ENCODE measurements around the gene CCDC90B.

CCDC90B gene

DNA sequence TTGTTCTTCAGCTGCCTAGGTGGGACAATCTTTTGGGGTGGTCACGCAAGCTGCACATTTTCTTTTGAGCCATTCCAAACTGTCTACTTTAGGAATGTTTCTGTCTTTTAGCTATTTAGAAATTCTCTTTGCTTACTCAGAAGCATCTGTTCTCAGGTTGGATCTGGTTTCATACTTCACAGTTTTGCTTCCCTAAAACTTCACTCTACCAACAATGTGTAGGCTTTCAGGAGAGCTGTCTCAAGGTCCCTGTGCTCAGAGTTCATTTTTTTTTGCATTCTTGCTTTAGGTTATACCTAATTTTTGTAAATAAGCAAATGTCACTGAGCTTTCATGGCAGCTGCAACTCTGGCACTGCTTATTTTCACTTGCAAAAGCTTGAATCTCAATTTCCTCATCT, 36.7 kb downstream of the CCDC90B start:
- Histone ChIP-seq H3K9me3 (ENCODE audit: control insufficient read depth, low read length) (no peaks in the 10 kb centered on the region), H3K4me3 (ENCODE audit: insufficient read depth, low read depth, low read length, poor library complexity, severe bottlenecking) (no peak overlapping the region), H3K27ac (ENCODE audit: insufficient read depth, low read length, poor library complexity, severe bottlenecking) (no peak overlapping the region), H3K27me3 (replicated peaks; ENCODE audit: control insufficient read depth, insufficient read depth, low read length, poor library complexity, severe bottlenecking) (no peaks in the 10 kb centered on the region), H3K4me1 (ENCODE audit: control insufficient read depth, insufficient read depth, low read length, poor library complexity, severe bottlenecking) (no peaks in the 10 kb centered on the region), H3K36me3 (ENCODE audit: control insufficient read depth, insufficient read depth, low read length) (no peaks in the 10 kb centered on the region)
- DNase-seq: no peak

DNA sequence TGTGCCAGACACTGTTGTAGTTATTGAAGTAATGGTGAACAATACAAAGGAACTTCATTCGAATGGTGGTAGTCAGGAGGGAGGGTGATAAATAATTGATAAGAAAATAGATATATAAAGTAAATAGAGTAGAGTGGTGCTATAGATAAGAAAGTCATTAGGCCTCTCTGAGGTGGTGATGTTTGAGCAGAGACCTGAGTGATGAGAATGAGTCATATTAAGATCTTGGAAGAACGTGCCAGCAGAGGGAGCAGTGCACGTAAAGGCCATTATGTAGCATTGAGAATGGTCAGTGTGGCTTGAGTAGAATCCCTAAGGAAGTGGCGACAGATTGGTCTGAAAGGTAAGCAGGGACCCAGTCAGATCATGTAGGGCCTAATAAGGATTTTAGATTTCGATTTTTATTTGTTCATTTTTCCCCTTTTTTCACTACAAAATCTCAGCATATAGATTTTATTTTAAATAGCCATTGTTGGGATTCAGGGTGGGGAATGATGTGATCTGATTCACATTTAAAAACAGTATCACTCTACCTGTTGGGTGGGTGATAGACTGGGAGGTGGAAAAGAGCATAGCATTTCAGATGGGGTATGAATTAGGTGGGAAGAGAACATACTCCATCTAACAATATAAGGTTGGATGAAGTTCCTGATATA, 44.7 kb downstream of the CCDC90B start:
- H3K27me3 ChIP-seq (replicated peaks; ENCODE audit: control insufficient read depth, insufficient read depth, low read length, poor library complexity, severe bottlenecking): no peaks in the 10 kb centered on the region

GRCh38 chr11:83238111-83238510, 48.1 kb downstream of the CCDC90B start:
- H3K9me3 ChIP-seq (ENCODE audit: control insufficient read depth, low read length): no peaks in the 10 kb centered on the region
- H3K4me3 ChIP-seq (ENCODE audit: insufficient read depth, low read depth, low read length, poor library complexity, severe bottlenecking): no peak overlapping the region
- no peak overlapping the region for H3K27ac ChIP-seq (ENCODE audit: insufficient read depth, low read length, poor library complexity, severe bottlenecking)
- H3K4me1 ChIP-seq (ENCODE audit: control insufficient read depth, insufficient read depth, low read length, poor library complexity, severe bottlenecking): no peaks in the 10 kb centered on the region
- no peak for DNase-seq
- no peaks in the 10 kb centered on the region for H3K27me3 ChIP-seq (replicated peaks; ENCODE audit: control insufficient read depth, insufficient read depth, low read length, poor library complexity, severe bottlenecking)
- no peaks in the 10 kb centered on the region for H3K36me3 ChIP-seq (ENCODE audit: control insufficient read depth, insufficient read depth, low read length)

More for the DNA sequence above, 44.7 kb downstream of the CCDC90B start:
- Histone ChIP-seq H3K4me1 (ENCODE audit: control insufficient read depth, insufficient read depth, low read length, poor library complexity, severe bottlenecking) (no peaks in the 10 kb centered on the region), H3K4me3 (ENCODE audit: insufficient read depth, low read depth, low read length, poor library complexity, severe bottlenecking) (no peak overlapping the region), H3K36me3 (ENCODE audit: control insufficient read depth, insufficient read depth, low read length) (no peaks in the 10 kb centered on the region), H3K27ac (ENCODE audit: insufficient read depth, low read length, poor library complexity, severe bottlenecking) (no peak overlapping the region), H3K9me3 (ENCODE audit: control insufficient read depth, low read length) (no peaks in the 10 kb centered on the region)
- no peak for DNase-seq

- no peak for DNase-seq
- Histone ChIP-seq H3K27ac (ENCODE audit: insufficient read depth, low read length, poor library complexity, severe bottlenecking) (no peak overlapping the region), H3K27me3 (replicated peaks; ENCODE audit: control insufficient read depth, insufficient read depth, low read length, poor library complexity, severe bottlenecking) (no peaks in the 10 kb centered on the region), H3K4me1 (ENCODE audit: control insufficient read depth, insufficient read depth, low read length, poor library complexity, severe bottlenecking) (no peaks in the 10 kb centered on the region), H3K4me3 (ENCODE audit: insufficient read depth, low read depth, low read length, poor library complexity, severe bottlenecking) (no peak overlapping the region), H3K36me3 (ENCODE audit: control insufficient read depth, insufficient read depth, low read length) (no peaks in the 10 kb centered on the region), H3K9me3 (ENCODE audit: control insufficient read depth, low read length) (no peaks in the 10 kb centered on the region)
These were observed 50.3 kb downstream of the CCDC90B start for GRCh38 chr11:83235825-83236224.

- Histone ChIP-seq H3K4me1 (ENCODE audit: control insufficient read depth, insufficient read depth, low read length, poor library complexity, severe bottlenecking) (no peaks in the 10 kb centered on the region), H3K4me3 (ENCODE audit: insufficient read depth, low read depth, low read length, poor library complexity, severe bottlenecking) (no peak overlapping the region), H3K27ac (ENCODE audit: insufficient read depth, low read length, poor library complexity, severe bottlenecking) (no peak overlapping the region), H3K9me3 (ENCODE audit: control insufficient read depth, low read length) (no peaks in the 10 kb centered on the region), H3K27me3 (replicated peaks; ENCODE audit: control insufficient read depth, insufficient read depth, low read length, poor library complexity, severe bottlenecking) (no peaks in the 10 kb centered on the region), H3K36me3 (ENCODE audit: control insufficient read depth, insufficient read depth, low read length) (no peaks in the 10 kb centered on the region)
- DNase-seq: no peak
These were observed 62.7 kb downstream of the CCDC90B start for GRCh38 chr11:83223457-83223856.

DNA sequence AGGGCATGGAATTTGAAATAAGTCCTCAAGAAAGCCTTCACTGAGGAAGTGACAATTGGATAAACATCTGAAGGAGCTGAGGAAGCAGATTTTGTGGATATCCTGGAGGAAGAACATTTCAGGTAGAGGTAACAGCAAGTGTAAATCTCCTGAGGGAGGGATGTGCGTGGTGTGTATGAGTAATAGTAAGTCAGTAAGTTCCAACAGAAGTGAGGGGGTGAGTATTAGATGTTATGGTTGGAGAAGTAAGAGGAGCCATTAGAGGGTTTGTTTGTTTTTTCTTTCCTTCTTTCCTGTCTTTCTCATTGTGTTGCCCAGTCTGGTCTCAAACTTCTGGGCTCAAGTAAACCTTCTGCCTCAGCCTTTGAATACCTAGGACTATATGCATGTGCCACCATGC, 63.7 kb downstream of the CCDC90B start:
- Histone ChIP-seq H3K9me3 (ENCODE audit: control insufficient read depth, low read length) (no peaks in the 10 kb centered on the region), H3K36me3 (ENCODE audit: control insufficient read depth, insufficient read depth, low read length) (no peaks in the 10 kb centered on the region), H3K27me3 (replicated peaks; ENCODE audit: control insufficient read depth, insufficient read depth, low read length, poor library complexity, severe bottlenecking) (no peaks in the 10 kb centered on the region), H3K4me1 (ENCODE audit: control insufficient read depth, insufficient read depth, low read length, poor library complexity, severe bottlenecking) (no peaks in the 10 kb centered on the region), H3K27ac (ENCODE audit: insufficient read depth, low read length, poor library complexity, severe bottlenecking) (no peak overlapping the region), H3K4me3 (ENCODE audit: insufficient read depth, low read depth, low read length, poor library complexity, severe bottlenecking) (no peak overlapping the region)
- no peak for DNase-seq

DNA sequence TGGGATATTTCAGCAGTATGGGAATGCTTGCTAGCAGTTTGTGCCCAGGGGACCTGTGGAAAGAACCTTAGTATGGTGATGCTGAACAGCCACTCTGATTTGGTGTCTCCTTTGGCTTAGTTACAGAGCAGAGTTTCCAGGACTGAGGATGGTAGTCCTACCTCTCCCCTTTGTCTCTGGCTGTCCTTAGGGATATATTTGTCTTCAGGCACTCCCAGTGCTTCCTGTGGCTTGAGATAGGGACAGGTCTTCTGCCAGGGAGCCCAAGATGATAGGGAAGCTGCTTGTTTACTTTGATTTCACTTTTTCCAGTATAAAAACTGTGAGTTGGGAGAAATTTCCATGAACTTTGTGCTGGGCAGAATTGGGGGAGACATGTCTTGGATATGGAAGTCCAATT, 64.5 kb downstream of the CCDC90B start:
- no peak overlapping the region for H3K27ac ChIP-seq (ENCODE audit: insufficient read depth, low read length, poor library complexity, severe bottlenecking)
- H3K4me3 ChIP-seq (ENCODE audit: insufficient read depth, low read depth, low read length, poor library complexity, severe bottlenecking): no peak overlapping the region
- no peaks in the 10 kb centered on the region for H3K27me3 ChIP-seq (replicated peaks; ENCODE audit: control insufficient read depth, insufficient read depth, low read length, poor library complexity, severe bottlenecking)
- no peak for DNase-seq
- H3K4me1 ChIP-seq (ENCODE audit: control insufficient read depth, insufficient read depth, low read length, poor library complexity, severe bottlenecking): no peaks in the 10 kb centered on the region
- H3K36me3 ChIP-seq (ENCODE audit: control insufficient read depth, insufficient read depth, low read length): no peaks in the 10 kb centered on the region
- H3K9me3 ChIP-seq (ENCODE audit: control insufficient read depth, low read length): no peaks in the 10 kb centered on the region

- no peaks in the 10 kb centered on the region for H3K9me3 ChIP-seq (ENCODE audit: control insufficient read depth, low read length)
- DNase-seq: no peak
- no peak overlapping the region for H3K4me3 ChIP-seq (ENCODE audit: insufficient read depth, low read depth, low read length, poor library complexity, severe bottlenecking)
- no peaks in the 10 kb centered on the region for H3K27me3 ChIP-seq (replicated peaks; ENCODE audit: control insufficient read depth, insufficient read depth, low read length, poor library complexity, severe bottlenecking)
- no peak overlapping the region for H3K27ac ChIP-seq (ENCODE audit: insufficient read depth, low read length, poor library complexity, severe bottlenecking)
- H3K4me1 ChIP-seq (ENCODE audit: control insufficient read depth, insufficient read depth, low read length, poor library complexity, severe bottlenecking): no peaks in the 10 kb centered on the region
- H3K36me3 ChIP-seq (ENCODE audit: control insufficient read depth, insufficient read depth, low read length): no peaks in the 10 kb centered on the region
These were observed 65.9 kb downstream of the CCDC90B start for GRCh38 chr11:83220260-83220659.

DNA sequence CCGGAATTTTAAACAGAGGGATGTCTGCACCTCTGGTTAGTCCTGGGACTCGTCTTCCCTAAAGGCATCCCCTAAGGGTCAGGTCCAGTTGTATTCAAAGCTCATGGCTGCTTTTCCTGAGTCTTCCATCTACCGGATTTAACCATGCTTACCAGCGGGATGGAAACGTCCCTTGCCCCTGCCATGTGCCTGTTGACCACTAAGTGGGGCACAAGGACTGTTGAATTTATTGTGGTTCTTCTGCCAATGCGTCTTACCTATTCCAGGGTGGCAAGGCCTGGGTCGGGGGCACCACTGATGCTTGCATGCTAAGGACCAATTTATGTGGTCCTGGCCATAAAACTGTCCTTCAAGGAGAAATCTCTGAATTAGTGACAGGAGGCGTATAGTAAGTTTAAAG, 67.1 kb downstream of the CCDC90B start:
- Histone ChIP-seq H3K4me1 (ENCODE audit: control insufficient read depth, insufficient read depth, low read length, poor library complexity, severe bottlenecking) (no peaks in the 10 kb centered on the region), H3K4me3 (ENCODE audit: insufficient read depth, low read depth, low read length, poor library complexity, severe bottlenecking) (no peak overlapping the region), H3K9me3 (ENCODE audit: control insufficient read depth, low read length) (no peaks in the 10 kb centered on the region), H3K27ac (ENCODE audit: insufficient read depth, low read length, poor library complexity, severe bottlenecking) (no peak overlapping the region), H3K27me3 (replicated peaks; ENCODE audit: control insufficient read depth, insufficient read depth, low read length, poor library complexity, severe bottlenecking) (no peaks in the 10 kb centered on the region), H3K36me3 (ENCODE audit: control insufficient read depth, insufficient read depth, low read length) (no peaks in the 10 kb centered on the region)
- DNase-seq: no peak

Data from effector memory CD4-positive, alpha-beta T cell (primary cell).